Measurements from ENCODE around the gene CCDC167.

CCDC167 gene

GRCh38 chr6:37489697-37490336 lies 9.9 kb downstream of the CCDC167 start:
- DNase-seq (ENCODE audit: low spot score) = no peak

DNA sequence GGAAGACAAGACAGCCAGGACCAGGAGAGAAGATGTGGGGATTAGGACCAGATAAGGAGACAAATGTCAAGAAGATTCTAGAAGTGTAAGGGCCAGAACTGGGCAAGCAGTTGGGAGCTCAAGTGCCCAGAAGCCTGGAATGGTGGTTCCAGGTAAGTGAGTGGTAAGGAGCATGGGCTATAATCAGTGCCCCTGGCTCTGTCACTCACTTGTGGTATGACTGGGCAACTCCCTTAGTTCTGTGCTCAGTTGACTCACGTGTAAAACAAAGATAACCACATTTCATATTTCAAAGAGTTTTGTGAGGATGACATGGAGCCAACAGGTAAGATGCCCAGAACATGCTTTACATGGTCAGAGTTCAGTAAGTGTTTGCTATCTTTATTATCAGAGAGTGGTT lies 11.2 kb downstream of the CCDC167 start:
- DNase-seq (ENCODE audit: low spot score) = no peak

DNA sequence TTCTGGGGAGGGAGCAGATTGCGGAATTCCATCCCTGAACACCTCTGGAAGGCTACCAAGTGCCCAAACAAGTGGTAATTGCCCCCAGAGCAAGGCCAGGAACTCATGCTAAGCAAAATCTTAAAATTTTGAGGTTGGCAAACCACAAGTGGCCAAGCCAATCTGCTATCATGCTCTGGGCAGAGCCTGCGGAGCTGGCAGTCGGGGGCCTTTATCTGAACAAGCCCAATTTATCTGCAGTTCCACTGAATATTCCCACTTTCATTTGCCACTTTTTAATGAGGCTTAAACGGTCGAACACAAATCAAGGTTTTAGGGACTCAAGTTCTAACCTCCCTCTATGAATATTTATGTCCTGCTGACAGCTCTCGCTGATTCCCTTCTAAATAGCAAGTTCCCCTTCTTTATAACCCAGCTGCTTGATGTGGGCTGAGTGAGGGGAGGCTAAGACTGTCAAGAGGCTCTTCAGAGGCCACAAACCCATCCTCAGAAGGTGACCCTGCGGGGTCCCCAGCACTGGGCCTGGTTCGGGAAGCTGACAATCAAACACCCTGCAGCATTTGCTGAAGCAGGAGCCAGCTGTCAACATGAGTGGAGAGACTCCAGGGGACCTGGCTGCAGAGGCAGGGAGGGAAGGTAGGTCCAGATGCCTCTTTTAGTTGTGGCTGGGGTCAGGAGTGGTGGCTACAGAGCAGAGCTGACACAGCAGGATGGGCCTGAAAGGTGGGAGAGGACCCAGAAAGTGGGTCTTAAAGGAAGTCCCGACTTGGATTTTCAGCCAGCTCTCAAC lies 11.9 kb downstream of the CCDC167 start:
- DNase-seq (ENCODE audit: low spot score) = no peak

GRCh38 chr6:37486121-37486839 lies 13.4 kb downstream of the CCDC167 start:
- no peak for DNase-seq (ENCODE audit: low spot score)

GRCh38 chr6:37485291-37485702 lies 14.4 kb downstream of the CCDC167 start:
- peak; percentile 28 for DNase-seq (ENCODE audit: low spot score)

GRCh38 chr6:37484786-37485170 lies 14.9 kb downstream of the CCDC167 start:
- DNase-seq (ENCODE audit: low spot score) = no peak

DNA sequence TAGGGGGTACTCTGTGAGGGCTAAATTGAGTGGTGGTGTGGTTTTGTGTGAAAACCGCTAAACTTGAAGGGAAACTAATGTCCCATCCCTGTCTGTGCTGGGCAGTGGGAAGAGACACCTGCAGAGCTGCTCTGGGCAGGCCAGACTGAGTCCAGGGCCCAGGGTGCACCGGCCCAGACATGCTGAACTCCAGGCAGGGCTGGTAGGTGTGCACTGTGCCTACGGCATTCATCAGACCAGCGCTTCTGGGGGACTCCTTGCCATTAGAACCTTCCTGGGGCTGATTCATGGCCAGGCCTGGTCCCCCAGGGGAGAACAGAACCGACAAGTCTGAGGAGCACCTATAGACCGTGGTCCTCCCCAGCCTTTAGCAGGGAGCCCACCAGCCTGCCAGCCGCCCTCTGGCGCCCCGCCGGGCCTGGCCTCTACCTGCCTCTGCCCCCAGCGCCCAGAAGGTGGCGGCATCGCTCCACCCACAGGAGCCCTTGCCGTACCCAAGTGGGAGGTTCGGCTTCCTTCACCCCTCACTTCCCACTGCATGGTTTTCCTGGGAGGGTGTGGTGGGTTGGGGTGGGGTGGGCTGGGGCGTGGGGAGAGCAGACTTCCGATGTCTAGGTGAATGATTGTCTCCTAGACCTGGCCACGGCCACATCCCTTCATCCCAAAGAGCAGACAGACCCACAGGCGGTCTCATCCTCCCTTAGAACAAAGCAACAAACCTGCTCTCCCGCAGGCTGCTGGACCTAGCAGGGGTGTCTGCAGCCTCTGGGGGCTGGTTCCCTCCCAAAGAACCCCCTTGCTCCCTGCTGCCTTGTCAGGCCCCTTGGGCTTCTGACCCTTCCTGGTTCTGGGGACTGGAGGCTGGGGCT lies 15.5 kb downstream of the CCDC167 start:
- peak; percentile 61 for DNase-seq (ENCODE audit: low spot score)

DNA sequence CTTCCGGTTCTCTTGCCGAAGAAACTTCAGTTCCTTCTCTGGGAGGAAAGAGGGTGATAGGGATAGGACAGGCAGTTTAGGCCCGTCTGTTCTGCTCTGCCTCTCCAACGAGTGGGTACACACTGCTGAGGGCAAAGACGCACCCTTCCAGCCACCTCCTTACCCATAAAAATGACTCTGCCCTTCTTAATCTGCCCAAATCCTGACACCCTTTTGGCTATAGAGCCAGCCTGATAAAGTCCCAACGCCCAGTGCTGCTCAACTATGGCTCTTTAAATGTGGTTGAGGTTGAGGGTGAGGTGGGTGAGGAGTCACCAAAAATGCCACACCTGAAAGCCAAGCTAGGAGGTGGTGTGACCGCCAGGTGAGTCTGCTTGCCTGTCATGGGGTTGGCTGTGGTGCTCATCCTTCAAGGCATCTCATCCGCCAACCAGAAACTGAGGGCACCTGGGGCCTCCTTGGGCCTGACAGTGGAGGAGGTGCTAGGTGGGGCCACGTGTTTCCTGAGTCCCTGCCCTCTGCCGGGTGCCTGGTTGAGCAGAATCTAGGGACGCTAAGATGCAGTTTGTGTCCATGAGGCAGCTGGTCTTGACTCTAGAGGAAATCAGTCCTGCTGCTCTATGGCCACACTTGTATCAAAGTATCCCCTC lies 16.3 kb downstream of the CCDC167 start:
- no peak for DNase-seq (ENCODE audit: low spot score)

- no peak for DNase-seq (ENCODE audit: low spot score)
Observed at GRCh38 chr6:37482606-37483251, 17.0 kb downstream of the CCDC167 start.

DNA sequence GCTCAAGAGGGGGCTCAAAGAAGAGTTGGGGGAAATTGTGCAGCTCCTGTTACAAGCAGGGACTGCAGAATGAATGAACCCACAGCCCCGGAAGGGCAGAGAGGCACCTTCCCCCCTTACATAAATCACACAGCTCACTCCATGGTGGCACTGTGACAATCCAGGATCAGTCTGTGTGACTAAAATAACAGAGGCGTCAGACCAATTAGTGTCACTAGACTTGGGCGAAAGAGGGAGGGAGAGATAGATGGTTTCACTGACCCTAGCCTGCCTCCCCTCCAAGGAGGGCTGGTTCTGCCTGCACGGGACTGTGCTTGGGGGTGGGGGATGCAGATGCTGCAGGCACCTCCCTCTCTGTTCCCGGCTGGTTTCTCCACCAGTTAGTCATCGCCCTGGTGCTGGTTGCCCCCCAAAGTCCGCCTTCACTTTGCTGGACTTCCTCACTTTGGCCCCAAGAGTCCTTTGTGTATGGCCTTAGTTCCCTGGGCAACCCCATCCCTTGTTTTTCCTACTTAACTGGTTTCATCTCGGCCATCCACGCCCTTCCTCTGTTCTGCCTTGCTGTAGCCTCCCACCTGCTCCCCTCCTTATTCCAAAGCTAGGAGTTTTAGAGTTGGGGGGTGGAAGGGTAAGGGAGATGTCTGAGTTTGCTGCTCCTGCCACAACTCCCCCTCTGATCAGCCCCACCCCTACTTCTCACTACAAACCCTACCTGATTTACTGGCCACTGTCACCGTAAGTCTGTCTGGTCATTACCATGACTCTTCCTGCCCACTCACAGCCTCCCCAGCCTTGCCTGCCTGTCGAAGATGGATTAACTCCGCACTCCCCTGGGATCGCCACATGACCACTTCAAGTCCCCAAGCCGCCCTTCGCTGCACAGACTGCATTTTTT lies 17.7 kb downstream of the CCDC167 start:
- DNase-seq (ENCODE audit: low spot score) = no peak

DNA sequence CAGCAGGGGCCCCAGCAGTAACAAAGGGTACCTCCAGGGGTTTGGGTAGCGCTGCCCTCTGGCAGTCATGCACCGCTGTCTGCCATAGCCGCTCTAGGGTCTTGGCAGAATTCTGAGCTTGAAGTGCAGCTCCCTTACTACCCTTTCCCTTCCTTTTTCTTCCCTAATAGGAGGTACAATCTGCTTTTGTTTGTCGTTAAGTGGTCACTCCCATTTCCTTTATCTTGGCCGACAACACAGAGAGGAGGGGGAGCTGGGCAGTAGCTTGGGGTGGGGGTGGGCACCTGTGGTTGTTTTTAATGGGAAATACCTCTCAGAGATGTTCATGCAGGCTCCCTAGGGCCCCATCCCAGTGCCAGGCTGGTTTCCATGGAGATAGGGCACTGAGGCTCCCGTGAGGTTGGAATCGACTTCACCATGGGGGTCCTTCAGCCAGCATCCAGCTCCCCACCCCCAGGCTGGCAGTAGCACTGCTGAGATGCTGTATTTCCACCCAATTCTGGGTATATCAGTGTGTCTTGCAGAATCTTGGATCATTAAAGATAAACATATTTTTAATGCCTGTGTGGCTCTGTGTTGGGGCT lies 18.6 kb downstream of the CCDC167 start:
- DNase-seq (ENCODE audit: low spot score) = no peak

- DNase-seq (ENCODE audit: low spot score) = no peak
Observed at GRCh38 chr6:37480118-37480736, 19.5 kb downstream of the CCDC167 start.

GRCh38 chr6:37479266-37479854 lies 20.3 kb downstream of the CCDC167 start:
- no peak for DNase-seq (ENCODE audit: low spot score)

- DNase-seq (ENCODE audit: low spot score) = no peak
Observed at GRCh38 chr6:37478827-37479226, 20.9 kb downstream of the CCDC167 start.

- DNase-seq (ENCODE audit: low spot score) = no peak
Observed at GRCh38 chr6:37477656-37478435, 21.8 kb downstream of the CCDC167 start.

GRCh38 chr6:37477191-37477590 lies 22.5 kb downstream of the CCDC167 start:
- DNase-seq (ENCODE audit: low spot score) = no peak

DNA sequence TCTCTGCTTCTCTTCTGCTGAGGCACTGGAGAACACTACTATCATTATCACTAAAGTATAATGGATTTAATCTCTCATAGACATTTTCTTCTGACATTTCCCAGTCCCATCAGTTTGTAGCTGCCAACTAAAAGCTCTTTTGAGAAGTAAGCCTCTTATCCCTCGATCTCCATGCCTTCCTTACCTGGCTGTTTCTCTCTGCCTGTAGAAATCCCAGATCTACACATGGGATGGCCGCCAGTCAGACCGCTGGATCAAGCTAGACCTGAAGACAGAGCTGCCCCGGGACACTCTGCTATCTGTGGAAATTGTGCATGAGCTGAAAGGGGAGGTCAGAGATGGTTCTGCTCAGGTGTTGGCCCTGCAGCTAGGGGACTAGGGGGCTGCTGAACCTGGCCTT lies 25.4 kb downstream of the CCDC167 start:
- no peak for DNase-seq (ENCODE audit: low spot score)
